Calu3 (cell line): Measurements from ENCODE around the gene GAS6. TPM values are rescaled to one million over a fixed set of nuclear protein-coding genes. Genes with fewer than 3 reads are reported as not detected.
"Not testable (repeated sequence)": the region's sequence is repeated elsewhere in the genome, so short reads cannot be mapped to it uniquely, and the experiment has no call there.

ENCODE experiments used
- BruUV-seq: library from RNA; stranded (reverse); fragments of 400-500 nt; replicated peaks from 2 replicates; lab custom pipeline; 2021; lab: Mats Ljungman, UMichigan
- CTCF ChIA-PET: fragments of 300-600 bp; sonication (Branson Sonifier 250); formaldehyde crosslinking; loops from one replicate; lab custom pipeline; 2022; ENCODE audit warnings: antibody characterized with exemption; lab: Charles Lee
- DNase-seq: peaks from one replicate; pipeline ENCODE4 v3.0.0; 2022
- H3K27ac Mint-ChIP-seq: one replicate; pipeline ENCODE4 v1.8.0; 2022; ENCODE audit warnings: mixed read lengths; ENCODE audit not compliant: unreplicated experiment
- H3K27me3 Mint-ChIP-seq: one replicate; pipeline ENCODE4 v1.8.0; 2022; ENCODE audit warnings: mixed read lengths; ENCODE audit not compliant: unreplicated experiment
- H3K36me3 Mint-ChIP-seq: one replicate; pipeline ENCODE4 v1.8.0; 2022; ENCODE audit warnings: mild to moderate bottlenecking, moderate library complexity, mixed read lengths; ENCODE audit not compliant: insufficient read depth, unreplicated experiment
- H3K4me1 Mint-ChIP-seq: one replicate; pipeline ENCODE4 v1.8.0; 2022; ENCODE audit warnings: mild to moderate bottlenecking, low read depth, mixed read lengths; ENCODE audit not compliant: unreplicated experiment
- H3K4me3 Mint-ChIP-seq: one replicate; pipeline ENCODE4 v1.8.0; 2022; ENCODE audit warnings: mild to moderate bottlenecking, low read depth, moderate library complexity, mixed read lengths; ENCODE audit not compliant: unreplicated experiment
- H3K9me3 Mint-ChIP-seq: one replicate; pipeline ENCODE4 v1.8.0; 2022; ENCODE audit warnings: low read depth, mixed read lengths; ENCODE audit not compliant: unreplicated experiment
- intact Hi-C: fragments of 100-400 bp; cut with micrococcal nuclease; formaldehyde crosslinking; loops from one replicate; pipeline ENCODE4 v1.10.0; 2022; ENCODE audit not compliant: unreplicated experiment
- total RNA-seq: library from RNA; stranded (reverse); gene quantifications from 2 replicates; pipeline ENCODE4 v1.2.3, GENCODE V29; 2022
- TF ChIP-seq, protein P1 (sequence below): fragments of 200-600 bp; IDR thresholded peaks from one replicate; pipeline ENCODE4 v1.8.0; 2022; ENCODE audit warnings: antibody characterized with exemption; ENCODE audit not compliant: unreplicated experiment

The GAS6 gene
- total RNA-seq, 1 experiment from 2014 or later: 0.42 TPM

DNA sequence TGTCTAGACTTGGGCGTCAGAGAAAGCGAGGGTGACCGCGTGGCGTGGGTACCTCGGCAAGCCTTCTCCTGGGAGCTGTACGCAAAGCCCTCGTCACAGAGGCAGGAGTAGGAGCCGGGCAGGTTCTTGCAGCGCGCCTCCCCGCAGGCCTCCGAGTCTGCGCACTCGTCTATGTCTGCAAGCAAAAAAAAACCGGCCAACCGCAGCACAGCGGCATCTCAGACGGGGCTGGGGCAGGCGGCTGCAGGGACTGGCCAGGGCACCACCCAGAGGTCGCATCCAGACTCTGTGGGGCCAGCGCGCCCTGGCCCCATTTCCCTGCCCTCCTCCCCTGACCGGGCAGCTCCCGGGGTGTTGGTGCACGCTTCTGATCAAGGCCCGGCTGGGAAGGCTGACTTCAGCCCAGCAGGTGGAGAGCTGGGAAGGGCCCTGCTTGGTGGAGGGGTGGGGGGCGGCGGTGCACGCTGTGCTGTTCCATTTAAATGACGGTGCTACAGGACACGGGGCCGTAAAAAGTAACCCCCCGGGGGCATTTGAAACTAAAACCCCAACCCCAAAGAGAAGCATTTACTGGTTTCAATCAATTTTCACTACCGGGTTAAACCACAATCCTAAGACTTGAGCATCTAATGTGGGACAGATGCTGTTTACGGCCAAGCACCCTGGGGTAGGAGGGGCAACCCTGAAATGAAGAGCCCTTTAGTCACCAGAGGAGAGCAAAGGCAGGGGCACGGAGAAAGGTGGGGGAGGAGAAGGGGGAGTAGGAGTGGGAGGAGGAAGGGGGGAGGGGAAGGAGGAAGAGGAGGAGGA is 28.2 kb downstream of the GAS6 start:
- TF ChIP-seq, protein P1, sequence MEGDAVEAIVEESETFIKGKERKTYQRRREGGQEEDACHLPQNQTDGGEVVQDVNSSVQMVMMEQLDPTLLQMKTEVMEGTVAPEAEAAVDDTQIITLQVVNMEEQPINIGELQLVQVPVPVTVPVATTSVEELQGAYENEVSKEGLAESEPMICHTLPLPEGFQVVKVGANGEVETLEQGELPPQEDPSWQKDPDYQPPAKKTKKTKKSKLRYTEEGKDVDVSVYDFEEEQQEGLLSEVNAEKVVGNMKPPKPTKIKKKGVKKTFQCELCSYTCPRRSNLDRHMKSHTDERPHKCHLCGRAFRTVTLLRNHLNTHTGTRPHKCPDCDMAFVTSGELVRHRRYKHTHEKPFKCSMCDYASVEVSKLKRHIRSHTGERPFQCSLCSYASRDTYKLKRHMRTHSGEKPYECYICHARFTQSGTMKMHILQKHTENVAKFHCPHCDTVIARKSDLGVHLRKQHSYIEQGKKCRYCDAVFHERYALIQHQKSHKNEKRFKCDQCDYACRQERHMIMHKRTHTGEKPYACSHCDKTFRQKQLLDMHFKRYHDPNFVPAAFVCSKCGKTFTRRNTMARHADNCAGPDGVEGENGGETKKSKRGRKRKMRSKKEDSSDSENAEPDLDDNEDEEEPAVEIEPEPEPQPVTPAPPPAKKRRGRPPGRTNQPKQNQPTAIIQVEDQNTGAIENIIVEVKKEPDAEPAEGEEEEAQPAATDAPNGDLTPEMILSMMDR: no peak
- no peak overlapping the region for H3K27ac Mint-ChIP-seq
- H3K4me3 Mint-ChIP-seq: no peak overlapping the region
- no peaks in the 10 kb centered on the region for H3K27me3 Mint-ChIP-seq
- CTCF ChIA-PET: interaction anchor here (0.7 kb wide), 1 partner anchor 306 kb away, joined by 3 read pairs; no protein-coding TSS in a partner anchor
- no peak for DNase-seq
- BruUV-seq: no TSS peak
- intact Hi-C loops: no loop called here
- no peaks in the 10 kb centered on the region for H3K36me3 Mint-ChIP-seq
- peaks cover 10% of the 10 kb centered on the region for H3K4me1 Mint-ChIP-seq
- no peaks in the 10 kb centered on the region for H3K9me3 Mint-ChIP-seq

DNA sequence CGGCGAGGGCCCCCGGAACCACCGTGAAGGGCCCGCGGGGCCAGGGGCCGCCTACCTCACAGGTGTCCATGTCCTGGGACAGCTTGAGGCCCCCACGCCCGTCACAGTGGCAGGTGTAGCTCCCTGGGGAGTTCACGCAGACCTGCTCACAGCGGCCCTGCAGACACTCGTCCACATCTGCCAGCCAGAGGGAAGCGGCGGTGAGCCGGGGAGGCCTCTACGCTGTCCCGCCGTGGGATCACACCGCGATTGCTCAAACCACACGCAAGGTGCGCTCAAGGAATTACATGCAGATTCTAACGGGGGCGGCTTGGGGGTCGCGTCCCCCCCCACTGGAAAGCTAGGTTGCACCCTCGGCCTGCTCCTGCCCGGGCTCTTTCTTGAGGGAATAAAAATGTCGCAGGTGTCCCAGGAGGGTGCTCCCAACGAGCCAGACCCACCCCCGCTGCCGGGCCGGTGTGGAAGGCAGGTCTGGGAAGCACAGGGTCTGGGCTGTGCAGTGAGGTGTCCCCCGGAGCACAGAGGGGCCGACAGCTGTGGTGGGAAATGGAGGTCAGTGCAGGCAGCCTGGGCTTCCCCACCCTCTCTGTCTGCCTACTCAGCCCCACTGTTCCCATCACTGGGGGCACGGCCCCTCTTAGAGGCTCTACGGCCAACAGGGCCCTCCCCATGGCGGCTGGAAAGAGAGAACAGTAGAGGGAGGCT is 29.2 kb downstream of the GAS6 start:
- no peaks in the 10 kb centered on the region for H3K9me3 Mint-ChIP-seq
- H3K36me3 Mint-ChIP-seq: no peaks in the 10 kb centered on the region
- peaks cover 10% of the 10 kb centered on the region for H3K4me1 Mint-ChIP-seq

DNA sequence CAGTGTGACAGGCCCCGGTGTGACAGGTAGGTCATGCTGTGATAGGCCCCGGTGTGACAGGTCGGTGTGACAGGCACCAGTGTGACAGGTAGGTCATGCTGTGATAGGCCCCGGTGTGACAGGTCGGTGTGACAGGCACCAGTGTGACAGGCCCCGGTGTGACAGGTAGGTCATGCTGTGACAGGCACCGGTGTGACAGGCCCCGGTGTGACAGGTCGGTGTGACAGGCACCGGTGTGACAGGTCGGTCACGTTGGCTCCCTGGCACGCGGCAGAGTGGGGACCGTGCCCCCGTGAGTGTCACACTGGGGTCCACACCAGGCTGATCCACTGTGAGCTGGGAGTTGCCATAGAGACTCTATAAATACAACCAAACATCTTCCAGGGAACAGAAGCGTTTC is 29.9 kb downstream of the GAS6 start:
- H3K9me3 Mint-ChIP-seq, H3K4me3 Mint-ChIP-seq, BruUV-seq, CTCF ChIA-PET, H3K27me3 Mint-ChIP-seq, H3K27ac Mint-ChIP-seq, DNase-seq, H3K36me3 Mint-ChIP-seq, H3K4me1 Mint-ChIP-seq, intact Hi-C loops: not testable (repeated sequence)

More for the DNA sequence above, 29.2 kb downstream of the GAS6 start:
- Mint-ChIP-seq H3K4me3 (no peak overlapping the region), H3K27ac (no peak overlapping the region), H3K27me3 (no peaks in the 10 kb centered on the region)
- DNase-seq: no peak
- CTCF ChIA-PET: no interaction called here
- TF ChIP-seq, protein P1: no peak
- intact Hi-C loops: no loop called here
- no TSS peak for BruUV-seq

DNA sequence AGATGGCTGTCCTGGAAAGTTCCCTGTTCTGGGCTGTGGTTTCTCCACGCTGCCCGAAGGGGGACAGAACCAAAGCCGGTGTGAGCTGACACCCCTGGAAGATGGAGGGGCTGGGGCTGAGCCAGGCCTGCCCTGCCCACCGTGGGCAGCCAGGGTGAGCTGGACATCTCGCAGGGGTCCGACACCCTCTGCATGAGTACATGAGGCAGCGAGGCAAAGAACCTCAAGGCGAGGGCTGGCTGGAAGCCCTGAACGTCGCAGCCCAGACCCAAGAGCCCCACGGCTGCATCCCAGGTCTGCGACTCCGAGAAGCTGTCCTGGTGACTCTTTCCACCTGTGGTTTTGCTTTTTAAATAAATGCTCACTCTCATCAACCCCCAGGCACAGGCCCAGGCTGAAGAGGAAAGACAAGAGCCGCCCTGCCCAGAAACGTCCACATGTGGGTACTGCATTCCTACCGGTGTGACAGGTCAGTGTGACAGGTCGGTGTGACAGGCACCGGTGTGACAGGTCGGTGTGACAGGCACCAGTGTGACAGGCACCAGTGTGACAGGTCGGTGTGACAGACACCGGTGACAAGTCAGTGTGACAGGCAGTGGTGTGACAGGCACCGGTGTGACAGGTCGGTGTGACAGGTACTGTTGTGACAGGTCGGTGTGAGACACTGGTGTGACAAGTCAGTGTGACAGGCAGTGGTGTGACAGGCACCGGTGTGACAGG is 30.6 kb downstream of the GAS6 start:
- Mint-ChIP-seq H3K9me3 (no peaks in the 10 kb centered on the region), H3K27me3 (no peaks in the 10 kb centered on the region), H3K36me3 (no peaks in the 10 kb centered on the region), H3K4me3 (no peak overlapping the region), H3K4me1 (peaks cover 10% of the 10 kb centered on the region), H3K27ac (no peak overlapping the region)
- TF ChIP-seq, protein P1: no peak
- CTCF ChIA-PET: no interaction called here
- BruUV-seq: no TSS peak
- DNase-seq: no peak
- intact Hi-C loops: no loop called here
